H1 (cell line): ENCODE data around the gene PCDHGA3. TPM values are rescaled to one million over a fixed set of nuclear protein-coding genes. Genes with fewer than 3 reads are reported as not detected.
"Not testable (repeated sequence)": the region's sequence is repeated elsewhere in the genome, so short reads cannot be mapped to it uniquely, and the experiment has no call there.

ENCODE experiments used
- CTCF ChIA-PET: fragments of 300-600 bp; sonication (Branson Sonifier 250); formaldehyde crosslinking; loops from one replicate; lab custom pipeline; 2021; ENCODE audit not compliant: partially characterized antibody; lab: Charles Lee
- POLR2A ChIA-PET: fragments of 300-600 bp; sonication (Branson Sonifier 250); formaldehyde crosslinking; loops from one replicate; lab custom pipeline; 2021; ENCODE audit warnings: inconsistent platforms; ENCODE audit not compliant: partially characterized antibody; lab: Charles Lee
- DNase-seq, 2 experiments: peaks; one replicate each; pipeline versions ENCODE4 v3.0.0 to v3.0.0-alpha.2; 2010 to 2022; ENCODE audit warnings: low spot score in 2 of 2, low read depth in 1 of 2, mixed read lengths in 1 of 2
- FAIRE-seq: peaks from 2 replicates; lab custom pipeline; 2011; peaks lifted over from hg19 to GRCh38; lab: Jason Lieb, UNC
- H2AFZ ChIP-seq: 2 replicates; pipeline ENCODE4 v1.8.1; 2012; ENCODE audit warnings: low read length, inconsistent platforms
- H2AK5ac ChIP-seq: 2 replicates; pipeline ENCODE4 v1.6.1; 2013; ENCODE audit warnings: low read depth, low read length
- H2BK120ac ChIP-seq: replicated peaks from 2 replicates; pipeline ENCODE3; 2013; ENCODE audit warnings: low read depth, low read length, inconsistent platforms
- H2BK12ac ChIP-seq: 2 replicates; pipeline ENCODE4 v1.6.1; 2013; ENCODE audit warnings: low read depth, low read length
- H2BK15ac ChIP-seq: 2 replicates; pipeline ENCODE4 v1.6.1; 2013; ENCODE audit warnings: low read length
- H2BK20ac ChIP-seq: 2 replicates; pipeline ENCODE4 v1.6.1; 2013; ENCODE audit warnings: low read length
- H2BK5ac ChIP-seq: 2 replicates; pipeline ENCODE4 v1.6.1; 2013; ENCODE audit warnings: low read depth, low read length
- H3K14ac ChIP-seq: 2 replicates; pipeline ENCODE4 v1.6.1; 2013; ENCODE audit warnings: inconsistent platforms; ENCODE audit not compliant: insufficient read length
- H3K18ac ChIP-seq: 2 replicates; pipeline ENCODE4 v1.6.1; 2013; ENCODE audit warnings: low read length; ENCODE audit errors: extremely low read depth
- H3K23ac ChIP-seq: 2 replicates; pipeline ENCODE4 v1.6.1; 2013; ENCODE audit warnings: inconsistent platforms; ENCODE audit not compliant: insufficient read length
- H3K23me2 ChIP-seq: 2 replicates; pipeline ENCODE4 v1.6.1; 2013; ENCODE audit warnings: low read depth, low read length
- H3K27ac ChIP-seq: 2 replicates; pipeline ENCODE4 v1.6.1; 2011; ENCODE audit warnings: low read depth, low read length, inconsistent platforms
- H3K27me3 ChIP-seq, 4 experiments: replicated peaks in 1 of 4; 1 replicate in 1 of 4; 2 replicates in 3 of 4; pipeline versions ENCODE4 v1.6.1 to v1.8.1; 2011 to 2013; ENCODE audit warnings: low read length in 3 of 4, mild to moderate bottlenecking in 3 of 4, inconsistent platforms in 2 of 4, mixed read lengths in 2 of 4, moderate library complexity in 1 of 4; ENCODE audit not compliant: control insufficient read depth in 3 of 4, insufficient read depth in 3 of 4; ENCODE audit errors: extremely low read depth in 1 of 4
- H3K36me3 ChIP-seq, 4 experiments: 2 replicates each; pipeline versions ENCODE4 v1.6.1 to v1.8.1; 2011 to 2013; ENCODE audit warnings: mild to moderate bottlenecking in 4 of 4, low read length in 3 of 4, moderate library complexity in 2 of 4, control low read depth in 1 of 4, inconsistent platforms in 1 of 4; ENCODE audit not compliant: insufficient read depth in 4 of 4, control insufficient read depth in 2 of 4
- H3K4ac ChIP-seq: replicated peaks from 2 replicates; pipeline ENCODE3; 2013; ENCODE audit warnings: low read length, low read depth, mixed read lengths, inconsistent platforms; ENCODE audit not compliant: insufficient read length
- H3K4me1 ChIP-seq, 4 experiments: replicated peaks in 1 of 4; 1 replicate in 1 of 4; 2 replicates in 3 of 4; pipeline versions ENCODE4 v1.6.1 to v1.8.1; 2011 to 2013; ENCODE audit warnings: low read length in 3 of 4, inconsistent platforms in 2 of 4, mixed read lengths in 1 of 4; ENCODE audit not compliant: insufficient read depth in 4 of 4, control insufficient read depth in 3 of 4
- H3K4me2 ChIP-seq, 2 experiments: 2 replicates each; pipeline versions ENCODE4 v1.6.1 to v1.8.1; 2011 to 2013; ENCODE audit warnings: low read depth in 2 of 2, low read length in 2 of 2, control low read depth in 1 of 2, inconsistent platforms in 1 of 2, mild to moderate bottlenecking in 1 of 2; ENCODE audit not compliant: insufficient read depth in 1 of 2
- H3K4me3 ChIP-seq, 4 experiments: fragments of 200-600, 300-600 bp in 1 of 4; sonication (generic), shearing (Covaris generic), sonication (Bioruptor Twin) in 1 of 4; 2 replicates each; pipeline versions ENCODE4 v1.5.1 to v1.8.1; 2011 to 2016; ENCODE audit warnings: low read length in 4 of 4, low read depth in 3 of 4, control low read depth in 2 of 4, inconsistent platforms in 2 of 4, mild to moderate bottlenecking in 2 of 4, mixed read lengths in 1 of 4, moderate library complexity in 1 of 4; ENCODE audit not compliant: insufficient read depth in 2 of 4; ENCODE audit errors: extremely low read depth in 1 of 4
- H3K56ac ChIP-seq: replicated peaks from 2 replicates; pipeline ENCODE3; 2013; ENCODE audit warnings: low read depth, mild to moderate bottlenecking, mixed read lengths, low read length, inconsistent platforms; ENCODE audit not compliant: insufficient read length
- H3K79me1 ChIP-seq: 2 replicates; pipeline ENCODE4 v1.6.1; 2013; ENCODE audit warnings: low read depth, low read length, control low read depth
- H3K79me2 ChIP-seq, 2 experiments: 2 replicates each; pipeline versions ENCODE4 v1.6.1 to v1.8.1; 2012 to 2013; ENCODE audit warnings: low read length in 2 of 2, mild to moderate bottlenecking in 2 of 2, inconsistent platforms in 1 of 2; ENCODE audit not compliant: insufficient read depth in 2 of 2, control insufficient read depth in 1 of 2
- H3K9ac ChIP-seq, 4 experiments: replicated peaks in 1 of 4; 1 replicate in 1 of 4; 2 replicates in 3 of 4; pipeline versions ENCODE4 v1.6.1 to v1.8.1; 2011 to 2013; ENCODE audit warnings: low read depth in 3 of 4, low read length in 3 of 4, control low read depth in 2 of 4, mild to moderate bottlenecking in 2 of 4, moderate library complexity in 2 of 4, inconsistent platforms in 1 of 4; ENCODE audit errors: extremely low read depth in 1 of 4
- H3K9me3 ChIP-seq, 2 experiments: 2 replicates each; pipeline versions ENCODE4 v1.6.1 to v1.8.1; 2012 to 2013; ENCODE audit warnings: mild to moderate bottlenecking in 2 of 2, moderate library complexity in 2 of 2, control low read depth in 1 of 2, inconsistent platforms in 1 of 2, low read depth in 1 of 2, low read length in 1 of 2, mixed read lengths in 1 of 2; ENCODE audit not compliant: insufficient read depth in 2 of 2
- H4K20me1 ChIP-seq, 2 experiments: replicated peaks in 1 of 2; 2 replicates each; pipeline versions ENCODE3 to v1.8.1; 2011 to 2013; ENCODE audit warnings: inconsistent platforms in 2 of 2, low read length in 2 of 2, mild to moderate bottlenecking in 1 of 2; ENCODE audit not compliant: insufficient read depth in 2 of 2, control insufficient read depth in 1 of 2
- H4K5ac ChIP-seq: 2 replicates; pipeline ENCODE4 v1.6.1; 2013; ENCODE audit warnings: low read length, low read depth, mixed read lengths, inconsistent platforms; ENCODE audit not compliant: insufficient read length
- H4K8ac ChIP-seq: 2 replicates; pipeline ENCODE4 v1.8.0; 2013; ENCODE audit warnings: mild to moderate bottlenecking, moderate library complexity, low read length, inconsistent platforms; ENCODE audit not compliant: insufficient read depth; ENCODE audit errors: extremely low read depth
- H4K91ac ChIP-seq: replicated peaks from 2 replicates; pipeline ENCODE3; 2013; ENCODE audit warnings: low read length, mixed read lengths, inconsistent platforms; ENCODE audit not compliant: insufficient read length
- WGBS, 2 experiments: shearing (Covaris generic) in 1 of 2; methylation state at CpG; one replicate each; pipeline versions ENCODE4 v1.1.6 to v1.1.7; 2013 to 2015; ENCODE audit warnings: low lambda C conversion rate in 2 of 2, mixed read lengths in 2 of 2, inconsistent platforms in 1 of 2, low coverage in 1 of 2, missing lambda C conversion rate in 1 of 2; ENCODE audit not compliant: insufficient replicate concordance in 2 of 2, insufficient coverage in 1 of 2, insufficient read length in 1 of 2; ENCODE audit errors: extremely low coverage in 1 of 2, missing lambda C conversion rate in 1 of 2; 5-methylcytosine and 5-hydroxymethylcytosine counted together
- polyA plus RNA-seq, 7 experiments: library from polyadenylated mRNA; depleted of rRNA in 3 of 7; stranded (reverse) in 5 of 7; unstranded in 2 of 7; fragments of >200 nt in 5 of 7; fragments of 200-250 nt in 2 of 7; gene quantifications; 1 replicate in 5 of 7; 2 replicates in 1 of 7; 4 replicates in 1 of 7; pipeline versions ENCODE4 v1.2.1 to v1.2.3, GENCODE V29; 2011 to 2013; ENCODE audit warnings: missing spikeins in 2 of 7, mixed read lengths in 2 of 7
- total RNA-seq: library from RNA; stranded (reverse); fragmentation: NEBNext Ultra II Directional; extraction: Animal tissue kit (Norgen Biotek cat#: 25700); gene quantifications from 2 replicates; pipeline ENCODE4 v1.2.1, GENCODE V29; 2021

The PCDHGA3 gene
- total and polyA plus RNA-seq, 2 of the 8 experiments (the other 6 are each of a cell fraction or from before 2014, with no cell fraction given): 0.15 to 0.39 TPM

- H2BK15ac ChIP-seq, H4K5ac ChIP-seq, H3K36me3 ChIP-seq, H2BK120ac ChIP-seq, H4K20me1 ChIP-seq, H2BK20ac ChIP-seq, H2BK5ac ChIP-seq, H3K4me3 ChIP-seq, H3K23ac ChIP-seq, H3K4me1 ChIP-seq, H3K56ac ChIP-seq, H2AK5ac ChIP-seq, H4K91ac ChIP-seq, H3K79me2 ChIP-seq, POLR2A ChIA-PET, H3K4me2 ChIP-seq, FAIRE-seq, H3K14ac ChIP-seq, H2AFZ ChIP-seq, H3K23me2 ChIP-seq, H4K8ac ChIP-seq, H3K79me1 ChIP-seq, H3K4ac ChIP-seq, H2BK12ac ChIP-seq, H3K27me3 ChIP-seq, H3K9ac ChIP-seq, DNase-seq, H3K27ac ChIP-seq, H3K18ac ChIP-seq: not testable (repeated sequence)
- peaks cover 20 to 37% of the 10 kb centered on the region in 2 experiments for H3K9me3 ChIP-seq
- 95% methylated on average over 24 of the region's 39 CpGs; no CpG with 5 or more reads in 1 of the 2 experiments for WGBS, 2 experiments
- CTCF ChIA-PET: interaction anchor here (1.1 to 4.6 kb wide), 3 partner anchors 11 to 18 kb away, joined by 5 to 25 read pairs (median 21); partner anchors contain the start of genes PCDHGA3, PCDHGB1 and TAF7
Observed at GRCh38 chr5:141332571-141332970, 11.1 kb upstream of the PCDHGA3 start.
